Peyer's patch (tissue), 4 donors: ENCODE results near the gene TIMM13.

Experiments used
- POLR2A ChIP-seq, 2 donors: fragments of 450-650 bp; IDR thresholded peaks; one replicate each; pipeline ENCODE4 v1.5.1; 2017; ENCODE audit warnings: antibody characterized with exemption in 2 of 2, mild to moderate bottlenecking in 2 of 2, moderate library complexity in 2 of 2
- TF ChIP-seq, protein P1 (sequence below), 6 experiments: fragments of 450-650 bp in 4 of 6; fragments of 200-600 bp in 2 of 6; sonication (generic) in 1 of 6; IDR thresholded peaks; one replicate each; pipeline ENCODE4 v1.5.1; 2017 to 2019; ENCODE audit warnings: antibody characterized with exemption in 6 of 6, mild to moderate bottlenecking in 3 of 6, moderate library complexity in 1 of 6

- TF ChIP-seq, protein P1, sequence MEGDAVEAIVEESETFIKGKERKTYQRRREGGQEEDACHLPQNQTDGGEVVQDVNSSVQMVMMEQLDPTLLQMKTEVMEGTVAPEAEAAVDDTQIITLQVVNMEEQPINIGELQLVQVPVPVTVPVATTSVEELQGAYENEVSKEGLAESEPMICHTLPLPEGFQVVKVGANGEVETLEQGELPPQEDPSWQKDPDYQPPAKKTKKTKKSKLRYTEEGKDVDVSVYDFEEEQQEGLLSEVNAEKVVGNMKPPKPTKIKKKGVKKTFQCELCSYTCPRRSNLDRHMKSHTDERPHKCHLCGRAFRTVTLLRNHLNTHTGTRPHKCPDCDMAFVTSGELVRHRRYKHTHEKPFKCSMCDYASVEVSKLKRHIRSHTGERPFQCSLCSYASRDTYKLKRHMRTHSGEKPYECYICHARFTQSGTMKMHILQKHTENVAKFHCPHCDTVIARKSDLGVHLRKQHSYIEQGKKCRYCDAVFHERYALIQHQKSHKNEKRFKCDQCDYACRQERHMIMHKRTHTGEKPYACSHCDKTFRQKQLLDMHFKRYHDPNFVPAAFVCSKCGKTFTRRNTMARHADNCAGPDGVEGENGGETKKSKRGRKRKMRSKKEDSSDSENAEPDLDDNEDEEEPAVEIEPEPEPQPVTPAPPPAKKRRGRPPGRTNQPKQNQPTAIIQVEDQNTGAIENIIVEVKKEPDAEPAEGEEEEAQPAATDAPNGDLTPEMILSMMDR (IDR thresholded peaks at IDR 0.05) = no peak
- TF ChIP-seq POLR2A (IDR thresholded peaks at IDR 0.05) = no peak
Measured at GRCh38 chr19:2412449-2412848, 14.9 kb downstream of the TIMM13 start.
